LHCN-M2 (cell line): ENCODE data around the gene ZNF598. TPM values are rescaled to one million over a fixed set of nuclear protein-coding genes. Genes with fewer than 3 reads are reported as not detected.

Experiments used
- DNase-seq: peaks from one replicate; pipeline ENCODE4 v3.0.0-alpha.2; 2012; ENCODE audit warnings: low read depth
- total RNA-seq: library from RNA; depleted of rRNA; stranded (reverse); fragments of >200 nt; gene quantifications from 2 replicates; pipeline ENCODE4 v1.2.3, GENCODE V29; 2014

Gene ZNF598
- total RNA-seq, 1 experiment from 2014 or later, result 37.2 TPM

DNA sequence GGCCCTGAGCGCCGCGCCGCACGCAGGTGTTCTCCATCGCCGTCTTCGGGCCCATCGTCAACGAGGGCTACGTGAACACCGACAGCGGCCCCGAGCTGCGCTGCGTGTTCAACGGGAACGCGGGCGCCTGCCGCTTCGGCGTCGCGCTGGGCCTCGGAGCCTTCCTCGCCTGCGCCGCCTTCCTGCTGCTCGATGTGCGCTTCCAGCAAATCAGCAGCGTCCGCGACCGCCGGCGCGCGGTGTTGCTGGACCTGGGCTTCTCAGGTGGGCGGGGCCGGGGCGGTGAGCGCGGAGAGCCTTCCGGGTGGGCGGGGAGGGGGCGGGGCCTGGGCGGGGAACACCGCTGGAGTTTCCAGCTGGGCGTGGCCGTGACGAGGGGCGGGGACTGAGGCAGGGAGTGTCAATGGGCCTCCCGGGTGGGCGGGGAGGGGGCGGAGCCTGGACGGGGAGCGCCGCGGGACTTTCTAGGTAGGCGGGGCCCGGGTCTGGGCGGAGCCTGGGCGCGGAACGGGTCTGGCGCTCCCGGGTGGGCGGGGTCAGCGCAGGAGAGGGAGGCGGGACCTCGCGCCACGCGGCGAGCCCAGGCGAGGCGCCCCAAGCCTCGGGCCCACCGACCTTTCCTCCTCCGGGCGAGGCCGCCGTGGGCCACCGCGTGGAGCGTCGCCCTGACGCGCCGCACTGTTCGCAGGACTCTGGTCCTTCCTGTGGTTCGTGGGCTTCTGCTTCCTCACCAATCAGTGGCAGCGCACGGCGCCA lies 17.5 kb downstream of the ZNF598 start:
- peak; percentile 73 for DNase-seq

DNA sequence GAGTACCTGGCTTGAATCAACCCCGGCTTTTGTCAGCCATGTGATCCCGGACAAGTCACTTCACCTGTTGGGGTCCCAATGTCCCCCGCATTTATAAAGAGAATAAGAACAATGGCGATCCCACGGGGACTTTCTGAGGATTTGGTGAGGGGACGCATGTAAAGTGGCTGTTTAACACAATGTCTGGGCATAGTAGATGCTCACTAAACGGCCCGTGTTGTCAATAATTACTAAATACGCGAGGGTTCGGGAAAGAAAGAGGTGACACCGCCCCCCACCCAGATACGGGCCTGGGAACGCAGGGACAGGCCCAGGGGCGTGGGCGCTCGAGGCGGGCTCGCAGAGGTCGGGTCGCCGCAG lies 18.1 kb downstream of the ZNF598 start:
- no peak for DNase-seq

DNA sequence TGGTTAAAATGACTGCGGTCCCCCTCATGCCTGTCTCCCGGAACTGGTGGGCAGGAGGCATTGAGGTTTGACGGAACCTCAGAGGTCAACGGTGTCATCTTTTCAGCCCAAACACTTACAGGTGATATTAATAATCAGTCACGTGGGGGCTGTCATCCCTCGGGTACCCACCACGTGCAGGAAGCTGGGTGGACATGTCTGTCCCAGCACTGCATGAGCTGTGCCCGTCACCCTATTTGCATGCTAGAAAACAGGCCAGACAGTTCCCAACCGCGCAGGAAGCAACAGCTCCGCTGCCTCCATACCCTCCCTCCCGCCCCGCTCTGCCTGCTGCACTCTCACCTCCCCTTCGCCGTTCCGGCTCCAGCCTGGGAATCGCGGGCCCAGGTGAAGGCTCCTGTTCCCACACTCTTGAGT lies 18.5 kb downstream of the ZNF598 start:
- DNase-seq, result no peak

DNA sequence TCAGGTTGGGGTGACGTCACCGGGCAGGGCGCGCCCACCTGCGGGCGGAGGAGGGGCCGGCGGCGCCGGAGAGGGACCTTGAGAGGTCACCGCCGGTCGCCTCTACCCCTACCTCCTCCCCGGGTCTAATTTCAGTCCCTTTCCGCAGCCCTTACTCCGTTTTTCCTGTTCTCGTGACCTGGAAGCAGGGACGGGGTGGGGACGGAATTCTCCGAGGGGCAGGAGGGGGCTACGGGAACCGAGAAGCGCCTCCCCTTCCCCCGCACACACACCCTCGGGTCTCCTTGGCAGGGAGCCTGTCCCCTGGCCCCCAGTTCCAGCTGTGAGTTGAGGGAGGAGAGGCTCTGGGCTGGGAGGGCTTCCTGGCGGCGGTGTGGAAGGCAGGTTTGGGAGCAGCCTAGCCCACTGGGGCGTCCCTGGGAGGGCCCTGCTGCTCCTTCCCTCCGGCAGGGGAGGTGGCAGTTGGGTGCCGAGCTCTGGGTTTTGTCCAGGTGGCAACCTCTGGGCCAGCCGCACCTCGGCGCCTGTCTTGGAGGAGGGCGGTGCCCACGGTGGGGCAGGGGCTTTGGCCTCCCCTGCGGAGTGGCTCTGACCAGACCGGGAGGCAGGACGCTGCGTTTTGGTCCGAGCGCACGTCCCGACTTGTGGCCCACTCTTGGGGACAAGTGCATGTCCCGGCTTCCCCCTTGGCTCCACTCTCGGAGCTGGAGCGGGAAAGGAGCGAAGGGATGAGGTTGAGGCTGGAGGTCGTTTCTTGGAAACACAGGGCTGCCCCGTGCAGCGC lies 19.1 kb downstream of the ZNF598 start:
- no peak for DNase-seq

DNA sequence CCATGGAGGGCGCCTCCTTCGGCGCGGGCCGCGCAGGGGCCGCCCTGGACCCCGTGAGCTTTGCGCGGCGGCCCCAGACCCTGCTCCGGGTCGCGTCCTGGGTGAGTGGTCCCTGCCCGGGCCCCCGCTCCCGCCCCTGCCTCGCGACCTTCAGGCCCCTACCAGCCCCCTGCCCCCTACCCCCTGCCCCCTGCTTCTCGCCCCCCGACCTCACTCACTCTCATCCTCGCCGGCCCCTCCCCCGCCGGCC lies 19.6 kb downstream of the ZNF598 start:
- no peak for DNase-seq

DNA sequence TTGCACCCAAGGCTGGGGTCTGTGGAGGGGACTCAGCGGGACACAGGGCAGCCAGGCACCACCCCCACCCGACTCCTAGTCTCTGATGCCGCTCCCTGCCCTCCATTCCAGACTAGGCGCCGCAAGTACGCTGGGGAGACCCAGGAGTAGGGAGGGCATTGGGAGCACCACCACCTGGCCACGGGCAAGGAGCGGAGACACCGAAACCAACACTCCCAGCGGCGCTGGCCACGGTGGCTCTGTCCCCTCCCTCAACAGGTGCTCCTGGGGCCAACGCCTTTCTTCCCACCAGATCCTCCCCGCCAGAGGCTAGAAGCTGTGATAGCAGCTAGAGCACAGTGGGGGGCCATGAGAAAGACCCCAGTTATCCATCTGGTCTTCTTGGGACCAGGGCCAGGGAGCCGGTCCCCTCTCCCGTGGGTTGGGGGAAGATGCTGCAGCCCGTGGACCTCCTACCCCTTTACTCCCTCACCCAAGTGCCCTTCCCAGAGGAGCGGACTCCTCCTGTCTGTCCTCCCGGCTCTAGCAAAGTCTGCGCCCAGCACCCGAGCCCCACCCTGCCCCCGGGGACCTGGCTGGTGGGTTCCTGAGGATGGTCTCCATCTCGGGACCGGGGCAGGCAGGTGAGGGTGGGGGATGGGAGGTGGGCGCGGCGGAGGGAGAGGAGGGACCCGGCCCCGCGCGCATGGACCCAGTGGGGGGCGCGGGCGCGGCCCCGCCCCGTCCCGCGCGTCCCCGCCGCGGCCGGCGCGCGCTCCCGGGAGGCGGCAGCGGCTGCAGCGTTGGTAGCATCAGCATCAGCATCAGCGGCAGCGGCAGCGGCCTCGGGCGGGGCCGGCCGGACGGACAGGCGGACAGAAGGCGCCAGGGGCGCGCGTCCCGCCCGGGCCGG lies 20.2 kb downstream of the ZNF598 start, which contains the start of gene SYNGR3:
SYNGR3 (plus strand) TSS at position 762 of the 892 bp plus-strand sequence. CDS start 133 bp downstream, outside the sequence.
- DNase-seq, result no peak

DNA sequence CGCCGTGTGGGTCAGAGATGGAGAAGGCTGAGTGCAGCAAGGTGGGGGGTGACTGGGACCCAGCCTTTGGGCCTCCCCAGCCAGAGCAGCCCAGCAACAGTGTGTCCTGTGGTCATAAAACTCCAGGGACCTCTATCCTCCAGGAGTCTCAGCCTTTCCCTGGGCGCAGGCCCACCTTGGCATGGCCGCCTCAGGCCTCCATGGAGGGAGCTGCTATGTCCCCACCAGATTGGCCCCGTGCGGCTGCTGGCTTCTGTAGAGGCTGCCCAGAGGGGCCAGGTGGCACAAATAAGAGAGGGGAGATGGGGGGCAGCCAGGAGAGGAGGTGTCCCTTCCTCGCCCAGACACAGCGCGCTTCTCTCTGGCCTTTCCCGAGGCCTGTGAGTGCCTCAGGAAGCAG lies 22.4 kb downstream of the ZNF598 start:
- DNase-seq, result no peak

DNA sequence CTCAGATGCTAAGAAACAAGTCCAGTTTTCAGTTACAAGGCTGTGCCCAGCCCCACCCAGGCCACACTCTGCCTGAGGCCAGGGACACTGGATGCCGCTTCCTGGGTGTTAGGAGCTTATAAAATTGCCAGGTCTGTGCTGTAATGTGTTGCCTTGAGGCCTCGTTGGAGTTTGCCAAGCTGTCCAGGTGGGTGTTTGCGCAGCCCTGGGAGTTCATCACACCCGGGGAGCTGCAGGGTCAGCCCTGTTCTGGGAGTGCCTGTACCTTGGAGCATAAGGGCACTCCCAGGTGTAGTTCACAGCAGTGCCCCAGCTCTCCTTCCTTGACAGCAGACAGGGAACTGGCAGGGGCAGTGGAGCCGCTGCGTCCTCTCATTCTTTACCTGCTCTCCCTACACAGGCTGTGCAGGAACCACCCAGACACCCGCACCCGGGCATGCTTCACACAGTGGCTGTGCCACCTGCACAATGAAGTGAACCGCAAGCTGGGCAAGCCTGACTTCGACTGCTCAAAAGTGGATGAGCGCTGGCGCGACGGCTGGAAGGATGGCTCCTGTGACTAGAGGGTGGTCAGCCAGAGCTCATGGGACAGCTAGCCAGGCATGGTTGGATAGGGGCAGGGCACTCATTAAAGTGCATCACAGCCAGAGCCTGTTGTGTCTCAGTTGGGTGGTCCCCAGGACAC lies 24.0 kb downstream of the ZNF598 start:
- no peak for DNase-seq

DNA sequence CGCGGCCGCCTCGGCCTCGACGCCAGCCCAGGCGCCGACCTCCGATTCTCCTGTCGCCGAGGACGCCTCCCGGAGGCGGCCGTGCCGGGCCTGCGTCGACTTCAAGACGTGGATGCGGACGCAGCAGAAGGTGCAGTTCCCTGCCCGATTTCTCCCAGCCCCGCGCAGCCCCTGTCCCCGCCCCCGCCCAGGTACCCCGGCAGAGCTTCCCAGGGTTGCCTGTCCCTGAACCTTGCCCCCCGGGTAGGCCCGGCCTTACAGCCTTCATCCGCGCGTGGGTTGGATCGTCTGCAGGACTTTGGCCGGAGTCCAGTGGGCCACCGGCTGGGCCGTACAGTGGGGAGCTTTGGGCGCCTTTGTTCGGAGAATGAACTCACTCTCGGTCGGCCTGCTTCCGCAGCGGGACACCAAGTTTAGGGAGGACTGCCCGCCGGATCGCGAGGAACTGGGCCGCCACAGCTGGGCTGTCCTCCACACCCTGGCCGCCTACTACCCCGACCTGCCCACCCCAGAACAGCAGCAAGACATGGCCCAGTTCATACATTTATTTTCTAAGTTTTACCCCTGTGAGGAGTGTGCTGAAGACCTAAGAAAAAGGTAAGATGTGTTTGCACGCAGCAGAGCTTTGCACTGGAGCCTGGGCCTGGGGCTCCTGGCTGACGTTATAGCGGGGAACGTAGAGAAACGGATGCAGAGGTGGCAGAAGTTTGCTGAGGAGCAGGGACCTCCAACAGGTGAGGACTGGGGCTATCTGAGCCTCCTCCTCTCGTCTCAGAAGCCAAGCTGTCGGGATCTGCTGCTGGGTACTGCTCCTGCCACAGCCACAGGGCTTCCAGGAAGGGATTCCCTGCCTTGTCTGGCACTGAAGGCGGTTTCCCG lies 25.0 kb downstream of the ZNF598 start:
- no peak for DNase-seq

DNA sequence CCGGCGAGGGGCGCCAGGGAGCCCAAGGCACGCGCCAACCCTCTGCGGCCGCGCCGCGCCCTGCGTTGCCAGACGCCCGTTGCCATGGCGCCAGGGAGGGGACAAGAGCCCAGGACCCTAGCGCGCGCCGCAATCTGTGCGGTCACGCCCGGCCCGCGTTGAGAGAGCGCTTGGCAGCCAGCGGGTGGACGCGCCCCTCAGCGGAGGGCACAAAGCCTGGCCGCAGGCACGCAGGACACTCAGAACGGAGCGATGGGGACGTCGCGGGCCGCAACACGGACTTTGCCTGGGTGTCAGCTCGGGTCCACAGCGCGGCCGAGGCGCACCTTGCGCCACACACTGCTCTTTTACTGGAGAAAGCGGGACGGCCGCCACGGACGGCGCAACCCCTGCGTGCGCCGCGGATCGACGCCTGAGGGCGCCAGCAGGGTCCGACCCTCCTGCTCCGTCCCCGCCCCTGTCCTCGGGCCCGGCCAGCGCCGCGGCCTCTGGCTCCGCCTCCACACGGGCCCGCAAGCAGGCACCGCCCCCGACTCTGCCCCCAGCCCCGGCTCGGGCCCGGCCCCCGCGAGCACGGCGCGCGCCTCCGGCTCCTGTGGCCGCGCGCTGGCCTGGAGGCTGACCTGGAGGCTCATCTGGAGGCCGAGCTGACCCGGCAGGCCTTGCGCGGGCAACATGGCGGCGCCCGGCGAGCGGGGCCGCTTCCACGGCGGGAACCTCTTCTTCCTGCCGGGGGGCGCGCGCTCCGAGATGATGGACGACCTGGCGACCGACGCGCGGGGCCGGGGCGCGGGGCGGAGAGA lies 25.9 kb downstream of the ZNF598 start, which contains the start of gene GFER:
GFER (plus strand) TSS at position 650 of the 803 bp plus-strand sequence; CDS start at position 676, 26 bp downstream.
- peak; percentile 91 for DNase-seq

DNA sequence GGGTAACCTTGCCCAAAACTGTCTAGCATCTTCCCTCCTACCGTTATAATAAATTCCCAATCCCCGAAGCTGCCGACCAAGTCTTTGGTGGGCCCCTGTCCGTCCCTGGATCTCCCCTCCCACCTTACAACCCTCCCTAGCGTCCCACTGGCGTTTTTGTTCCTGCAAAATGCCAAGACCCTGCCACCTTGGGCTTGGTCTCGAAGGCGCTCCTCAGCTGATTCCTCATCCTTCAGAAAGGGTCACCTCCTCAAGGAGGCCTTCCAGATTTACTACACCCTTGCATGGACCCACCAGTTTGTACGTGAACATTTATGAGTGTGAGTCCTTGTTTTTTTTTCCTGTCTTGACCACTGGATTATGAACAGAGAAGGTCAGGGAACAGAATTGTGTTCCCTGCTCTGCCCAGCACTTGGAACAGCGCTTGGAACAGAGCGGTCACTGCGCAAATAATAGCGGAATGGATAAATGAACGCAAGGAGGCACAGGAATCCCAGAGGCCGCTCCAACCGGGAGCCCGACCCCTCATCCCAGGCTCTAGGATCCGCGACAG lies 26.6 kb downstream of the ZNF598 start:
- no peak for DNase-seq

DNA sequence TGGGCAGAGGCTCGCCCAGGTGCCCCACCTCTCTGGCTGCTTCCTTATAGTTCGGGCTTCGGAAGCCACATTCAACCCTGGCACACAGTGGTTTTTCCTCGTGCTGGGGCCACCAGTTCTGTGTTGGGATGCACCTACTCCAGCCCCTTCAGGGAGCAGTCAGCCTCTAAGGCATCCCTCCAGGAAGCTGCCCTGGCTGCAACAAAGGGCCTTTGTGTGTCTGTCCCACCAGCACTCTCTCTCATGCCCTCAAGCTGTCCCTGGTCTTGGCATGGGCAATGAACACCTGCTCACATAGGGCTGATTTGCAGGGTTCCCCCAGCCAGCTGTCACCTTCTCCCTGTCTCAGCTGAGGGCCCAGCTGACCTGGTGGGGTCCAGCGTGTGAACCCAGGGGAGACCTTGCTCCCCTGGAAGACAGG lies 27.6 kb downstream of the ZNF598 start:
- DNase-seq, result peak; percentile 43

DNA sequence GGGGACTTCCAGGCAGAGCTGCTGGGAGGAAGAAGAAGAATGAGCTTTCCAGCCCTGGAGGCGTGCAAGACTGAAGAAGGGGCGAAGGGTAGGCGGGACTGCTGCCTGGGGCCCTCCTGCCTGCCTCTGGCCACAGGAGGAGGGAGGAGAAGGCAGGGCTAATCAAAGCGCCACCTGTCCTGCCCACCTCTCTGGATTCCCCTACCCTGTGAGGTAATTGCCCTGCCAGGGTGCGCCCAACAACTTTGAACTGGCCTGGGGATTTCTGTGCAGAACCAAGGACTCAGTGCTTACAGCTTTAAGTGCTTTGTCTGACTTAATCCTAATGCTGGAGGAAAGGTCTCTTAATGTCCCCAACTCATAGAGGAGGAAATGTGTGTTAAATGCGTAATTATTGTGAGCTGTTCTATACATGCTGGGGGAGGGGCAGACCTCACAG lies 28.2 kb downstream of the ZNF598 start, which contains the start of gene NOXO1:
NOXO1 (minus strand) TSS at position 72 of the 439 bp plus-strand sequence. CDS start 290 bp downstream, outside the sequence.
- DNase-seq, result no peak

DNA sequence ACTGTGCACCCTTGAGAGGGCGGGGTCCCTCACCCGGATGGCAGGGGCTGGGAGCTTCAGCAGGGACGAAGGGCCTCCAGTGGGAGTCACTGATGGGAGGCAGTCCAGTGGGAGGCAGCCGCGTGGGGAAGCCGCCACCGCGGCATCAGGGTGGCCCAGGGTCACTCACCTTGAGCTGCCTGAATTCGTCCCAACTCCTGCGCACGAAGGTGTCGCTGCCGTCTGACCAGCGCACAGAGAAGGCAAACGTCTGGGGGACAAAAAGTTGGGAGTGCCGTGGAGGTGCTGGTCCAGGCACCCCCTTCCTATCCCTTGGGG lies 28.9 kb downstream of the ZNF598 start:
- DNase-seq, result no peak

DNA sequence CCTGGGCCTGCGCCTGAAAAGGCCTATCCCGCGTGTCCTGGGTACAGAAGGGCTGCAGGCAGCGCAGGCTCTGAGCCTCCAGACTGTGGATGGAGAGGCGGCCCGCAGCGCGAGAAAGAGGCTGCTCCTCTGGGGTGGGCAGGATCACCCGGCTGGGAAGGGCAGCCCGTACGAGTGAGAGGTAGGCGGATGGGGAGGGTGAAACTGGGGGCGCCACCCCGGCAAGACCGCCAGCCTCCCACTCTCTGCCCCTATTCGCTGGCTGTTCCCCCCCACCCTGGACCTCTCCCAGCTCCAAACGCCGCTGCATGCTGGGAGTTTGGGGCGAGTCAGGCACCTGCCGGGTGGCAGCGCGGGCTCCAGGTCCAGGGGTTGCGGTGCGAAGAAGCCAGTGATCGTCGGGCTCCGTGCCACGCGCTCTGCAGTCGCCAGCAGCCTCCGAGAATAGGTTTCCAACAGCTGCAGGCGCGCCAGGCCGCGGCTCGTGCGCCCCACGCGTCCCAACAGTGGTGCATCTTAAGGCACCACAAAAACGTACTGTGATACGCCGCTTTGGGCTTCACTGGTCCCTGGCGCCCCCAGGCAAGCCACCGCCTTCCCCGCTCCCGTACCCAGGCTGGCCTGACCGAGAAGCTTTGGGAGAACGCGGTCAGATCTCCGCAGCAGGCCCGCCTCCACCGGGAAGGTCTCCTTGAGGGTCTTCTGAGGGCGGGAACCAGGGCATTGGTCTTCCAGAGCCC lies 29.4 kb downstream of the ZNF598 start:
- DNase-seq, result no peak

DNA sequence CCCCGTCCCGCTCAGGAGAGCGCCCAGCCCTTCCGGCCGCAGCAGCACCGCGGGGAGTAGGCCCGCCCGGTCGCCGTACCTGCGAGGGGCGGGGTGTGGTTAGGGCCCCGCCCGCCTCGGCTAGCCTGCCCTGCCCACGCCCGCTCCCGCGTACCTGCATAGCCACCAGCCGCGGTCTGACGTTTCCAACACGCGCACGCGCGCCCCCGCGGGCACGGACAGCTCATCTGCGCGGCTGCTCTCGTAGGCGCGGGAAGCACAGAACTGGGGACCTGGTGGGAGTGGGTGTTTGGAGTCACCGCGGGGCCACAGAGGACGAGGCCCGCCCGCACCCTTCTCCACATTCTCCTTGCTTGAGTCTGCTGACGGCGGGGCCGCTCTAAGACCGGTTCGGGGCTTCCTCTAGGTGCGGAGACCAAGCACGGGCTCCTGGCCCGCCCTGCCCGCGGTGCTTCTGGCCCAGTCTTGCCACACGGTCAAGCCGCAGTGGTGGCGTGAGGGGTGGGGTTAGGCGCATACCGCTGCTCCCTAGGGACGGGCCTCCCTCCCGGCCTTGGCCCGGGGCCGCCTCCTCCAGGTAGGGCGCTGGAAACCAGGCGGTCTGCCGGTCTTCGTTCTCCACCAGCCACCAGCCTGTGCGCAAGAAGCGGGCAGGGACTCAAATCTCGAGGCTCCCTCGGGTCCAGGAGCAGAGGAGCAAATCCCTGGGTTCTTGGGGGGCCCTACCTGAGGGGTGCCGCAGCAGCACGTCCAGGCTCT lies 30.2 kb downstream of the ZNF598 start:
- DNase-seq, result no peak

DNA sequence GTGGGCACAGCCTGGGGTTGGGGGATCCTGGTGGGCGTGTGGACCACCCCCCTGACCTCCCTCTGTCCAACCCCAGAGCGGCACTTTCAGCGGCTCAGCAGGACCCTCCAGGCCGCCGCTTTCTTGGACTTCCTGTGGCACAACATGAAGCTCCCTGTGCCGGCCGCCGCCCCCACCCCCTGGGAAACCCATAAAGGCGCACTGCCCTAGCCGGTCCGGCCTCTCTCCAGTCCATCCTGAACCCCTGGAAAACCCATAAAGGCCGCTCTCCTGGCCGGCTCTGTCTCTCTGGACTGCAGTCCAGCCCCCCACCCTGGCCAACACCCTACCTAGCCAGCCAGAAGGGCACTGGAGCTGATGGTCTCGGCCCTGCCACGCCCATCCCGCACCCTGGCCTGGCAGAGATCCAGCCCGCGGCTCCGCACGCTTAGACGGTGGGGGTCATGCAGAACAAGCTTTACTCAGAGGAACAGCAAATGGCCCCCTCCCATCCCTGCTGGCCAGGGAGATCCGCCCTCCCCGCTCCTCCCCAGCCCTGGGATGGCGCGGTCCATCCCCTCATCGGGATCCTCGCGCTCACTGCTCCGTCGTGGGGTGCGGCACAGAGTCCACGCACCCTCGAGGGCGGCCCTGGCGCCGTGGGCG lies 31.0 kb downstream of the ZNF598 start:
- no peak for DNase-seq
